DND-41 (cell line): ENCODE results near the gene PROK2.

ENCODE experiments used
- ATAC-seq: fragments of 200-7000 bp; cut with Tn5 transposase; 3 replicates; pipeline ENCODE4 v1.9.1; 2021; ENCODE audit warnings: low read depth; ENCODE audit not compliant: insufficient read depth
- DNase-seq: peaks from one replicate; pipeline ENCODE4 v3.0.0-alpha.2; 2020
- H2AFZ ChIP-seq: 2 replicates; pipeline ENCODE4 v1.6.0; 2012; ENCODE audit warnings: low read depth, low read length
- H3K27ac ChIP-seq: 2 replicates; pipeline ENCODE4 v1.5.1; 2012; ENCODE audit warnings: low read length, inconsistent platforms
- H3K27me3 ChIP-seq: fragments of 200-600 bp; sonication (generic); 2 replicates; pipeline ENCODE4 v1.6.0; 2012; ENCODE audit warnings: low read length, mild to moderate bottlenecking, inconsistent platforms; ENCODE audit not compliant: insufficient read depth, poor library complexity
- H3K36me3 ChIP-seq: 2 replicates; pipeline ENCODE4 v1.5.1; 2012; ENCODE audit warnings: low read length, inconsistent platforms; ENCODE audit not compliant: insufficient read depth
- H3K4me1 ChIP-seq: 2 replicates; pipeline ENCODE4 v1.5.1; 2012; ENCODE audit warnings: mild to moderate bottlenecking, low read length; ENCODE audit not compliant: insufficient read depth
- H3K4me2 ChIP-seq: 2 replicates; pipeline ENCODE4 v1.6.0; 2012; ENCODE audit warnings: mild to moderate bottlenecking, moderate library complexity, low read length, inconsistent platforms; ENCODE audit not compliant: insufficient read depth
- H3K4me3 ChIP-seq, 2 experiments: fragments of 200-600 bp in 1 of 2; shearing (Covaris generic) in 1 of 2; 2 replicates each; pipeline ENCODE4 v1.5.1; 2012 to 2016; ENCODE audit warnings: inconsistent platforms in 2 of 2, low read length in 2 of 2, mild to moderate bottlenecking in 2 of 2, low read depth in 1 of 2, moderate library complexity in 1 of 2
- H3K79me2 ChIP-seq: 2 replicates; pipeline ENCODE4 v1.6.0; 2012; ENCODE audit warnings: low read length, inconsistent platforms; ENCODE audit not compliant: insufficient read depth
- H3K9ac ChIP-seq: 2 replicates; pipeline ENCODE4 v1.6.0; 2012; ENCODE audit warnings: low read depth, mild to moderate bottlenecking, inconsistent platforms, low read length, moderate library complexity
- H3K9me3 ChIP-seq: 2 replicates; pipeline ENCODE4 v1.5.1; 2012; ENCODE audit warnings: low read length, moderate library complexity, mild to moderate bottlenecking, inconsistent platforms; ENCODE audit not compliant: insufficient read depth, severe bottlenecking
- H4K20me1 ChIP-seq: 2 replicates; pipeline ENCODE4 v1.6.0; 2012; ENCODE audit warnings: low read length; ENCODE audit not compliant: insufficient read depth
- CTCF ChIP-seq: IDR thresholded peaks from 2 replicates; pipeline ENCODE4 v1.5.1; 2012; ENCODE audit warnings: borderline replicate concordance, low read length, moderate library complexity, mild to moderate bottlenecking; ENCODE audit not compliant: poor library complexity, severe bottlenecking; ENCODE audit errors: extremely low read depth
- EZH2 ChIP-seq: IDR thresholded peaks from 3 replicates; pipeline ENCODE4 v1.6.1; 2012; ENCODE audit warnings: borderline replicate concordance, low read depth, mild to moderate bottlenecking, moderate library complexity, low read length, inconsistent platforms; ENCODE audit not compliant: severe bottlenecking

Gene PROK2

GRCh38 chr3:71787851-71788405 lies 3.0 kb upstream of the PROK2 start:
- TF ChIP-seq CTCF (no peak), EZH2 (no peak)
- H4K20me1 ChIP-seq = no peaks in the 10 kb centered on the region
- H3K9me3 ChIP-seq = no peaks in the 10 kb centered on the region
- no peak for DNase-seq
- H3K27me3 ChIP-seq = no peaks in the 10 kb centered on the region
- H3K4me2 ChIP-seq = no peak overlapping the region
- no peak overlapping the region for H3K9ac ChIP-seq
- no peak overlapping the region for H2AFZ ChIP-seq
- H3K4me3 ChIP-seq = no peak overlapping the region
- H3K4me1 ChIP-seq = no peaks in the 10 kb centered on the region
- no peaks in the 10 kb centered on the region for H3K36me3 ChIP-seq
- ATAC-seq = no peak
- no peaks in the 10 kb centered on the region for H3K79me2 ChIP-seq
- no peak overlapping the region for H3K27ac ChIP-seq

- Histone ChIP-seq H2AFZ (no peak overlapping the region), H3K4me2 (no peak overlapping the region), H4K20me1 (no peaks in the 10 kb centered on the region), H3K27me3 (no peaks in the 10 kb centered on the region), H3K36me3 (no peaks in the 10 kb centered on the region), H3K9me3 (no peaks in the 10 kb centered on the region), H3K4me1 (no peaks in the 10 kb centered on the region), H3K9ac (no peak overlapping the region), H3K79me2 (no peaks in the 10 kb centered on the region), H3K4me3 (no peak overlapping the region), H3K27ac (no peak overlapping the region)
- DNase-seq (no peak), ATAC-seq (no peak)
- TF ChIP-seq CTCF (no peak), EZH2 (no peak)
These were observed 1.6 kb upstream of the PROK2 start for GRCh38 chr3:71786551-71786950.

- Histone ChIP-seq H3K9ac (no peak overlapping the region), H2AFZ (no peak overlapping the region), H3K79me2 (no peaks in the 10 kb centered on the region), H3K36me3 (no peaks in the 10 kb centered on the region), H3K4me2 (no peak overlapping the region), H3K9me3 (no peaks in the 10 kb centered on the region), H3K4me1 (no peaks in the 10 kb centered on the region), H4K20me1 (no peaks in the 10 kb centered on the region), H3K4me3 (no peak overlapping the region), H3K27me3 (no peaks in the 10 kb centered on the region), H3K27ac (no peak overlapping the region)
- no peak for TF ChIP-seq CTCF
- TF ChIP-seq EZH2 = no peak
- DNase-seq (no peak), ATAC-seq (no peak)
These were observed 1.2 kb upstream of the PROK2 start for GRCh38 chr3:71786217-71786549.
